ENCODE data around the gene SCLY.
"Not testable (repeated sequence)": the region's sequence is repeated elsewhere in the genome, so short reads cannot be mapped to it uniquely, and the experiment has no call there.

Gene SCLY

GRCh38 chr2:238114851-238115660 lies 54.3 kb downstream of the SCLY start:
- no peak for DNase-seq (ENCODE audit: low read depth)

GRCh38 chr2:238115709-238116108 lies 54.9 kb downstream of the SCLY start:
- not testable (repeated sequence) for DNase-seq (ENCODE audit: low read depth)

- no peak for DNase-seq (ENCODE audit: low read depth)
Measured at GRCh38 chr2:238116298-238117198, 55.7 kb downstream of the SCLY start.

GRCh38 chr2:238117199-238118154 lies 56.7 kb downstream of the SCLY start:
- DNase-seq (ENCODE audit: low read depth) = no peak

GRCh38 chr2:238119756-238120462 lies 59.1 kb downstream of the SCLY start:
- no peak for DNase-seq (ENCODE audit: low read depth)

- no peak for DNase-seq (ENCODE audit: low read depth)
Measured at GRCh38 chr2:238120463-238121298, 59.9 kb downstream of the SCLY start.

GRCh38 chr2:238121511-238122286 lies 60.9 kb downstream of the SCLY start:
- no peak for DNase-seq (ENCODE audit: low read depth)

GRCh38 chr2:238122287-238123217 lies 61.8 kb downstream of the SCLY start:
- no peak for DNase-seq (ENCODE audit: low read depth)

GRCh38 chr2:238123218-238123971 lies 62.6 kb downstream of the SCLY start:
- no peak for DNase-seq (ENCODE audit: low read depth)

- no peak for DNase-seq (ENCODE audit: low read depth)
Measured at GRCh38 chr2:238123991-238124470, 63.2 kb downstream of the SCLY start.

- DNase-seq (ENCODE audit: low read depth) = no peak
Measured at GRCh38 chr2:238124488-238125126, 63.8 kb downstream of the SCLY start.

- no peak for DNase-seq (ENCODE audit: low read depth)
Measured at GRCh38 chr2:238125127-238125885, 64.5 kb downstream of the SCLY start.

- no peak for DNase-seq (ENCODE audit: low read depth)
Measured at GRCh38 chr2:238126338-238126737, 65.5 kb downstream of the SCLY start.

- DNase-seq (ENCODE audit: low read depth) = no peak
Measured at GRCh38 chr2:238126775-238127164, 66.0 kb downstream of the SCLY start.

- DNase-seq (ENCODE audit: low read depth) = no peak
Measured at GRCh38 chr2:238127165-238128060, 66.6 kb downstream of the SCLY start.

Measured in CMK (cell line).